ENCODE results near the gene XPO6. TPM values are rescaled to one million over a fixed set of nuclear protein-coding genes. Genes with fewer than 3 reads are reported as not detected.

The XPO6 gene
- polyA plus RNA-seq, 1 of the 3 experiments (the other 2 are of a cell fraction), result 97.1 TPM

DNA sequence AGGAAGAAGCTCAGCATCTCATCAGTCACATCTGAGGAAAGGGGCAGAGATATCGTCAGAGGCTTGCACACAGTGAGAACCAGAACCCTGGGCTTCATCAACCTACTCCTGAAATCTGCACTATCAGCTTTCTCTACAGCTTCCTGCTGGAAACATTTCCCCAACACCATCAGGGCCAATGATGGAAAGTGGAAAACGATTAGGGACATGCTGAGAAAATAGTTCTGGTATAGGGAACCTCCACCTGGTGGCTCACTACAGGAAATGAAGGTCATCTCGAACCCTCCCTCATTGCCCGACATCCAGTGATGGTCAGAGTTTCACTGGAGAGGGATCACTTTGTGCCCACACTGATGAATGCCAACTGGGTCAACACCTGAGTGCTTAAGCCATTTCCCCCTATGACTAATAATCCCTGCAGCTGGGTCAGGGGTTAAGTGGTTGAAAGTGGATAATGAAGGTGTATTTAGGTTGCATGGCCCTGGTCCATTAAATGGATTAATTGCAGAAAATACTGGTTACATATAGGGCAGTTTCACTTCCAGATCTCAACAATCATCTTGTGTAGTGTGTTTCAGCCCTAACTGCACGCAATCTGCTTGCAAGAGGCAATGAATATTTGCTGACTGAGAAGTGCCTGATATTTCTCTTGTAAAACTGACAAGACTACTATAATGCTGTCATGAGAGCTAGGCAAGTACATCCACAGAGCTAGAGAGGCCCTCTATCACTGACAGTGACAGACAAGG, 105.1 kb downstream of the XPO6 start:
- no peak overlapping the region for H2AFZ ChIP-seq (ENCODE audit: low read depth)
- H3K9ac ChIP-seq, result no peak overlapping the region
- CTCF ChIA-PET, result interaction anchor here (1.1 kb wide), 1 partner anchor 134 kb away, joined by 3 read pairs; no protein-coding TSS in a partner anchor
- DNase-seq, result no peak
- H3K79me2 ChIP-seq (ENCODE audit: insufficient read depth), result peaks cover 5% of the 10 kb centered on the region
- WGBS (ENCODE audit: low lambda C conversion rate), result 82% methylated on average over 5 of the region's 5 CpGs
- POLR2A ChIA-PET, result interaction anchor here (0.5 kb wide), 1 partner anchor 49 kb away, joined by 3 read pairs; no protein-coding TSS in a partner anchor
- no peaks in the 10 kb centered on the region for H3K27me3 ChIP-seq (ENCODE audit: insufficient read depth)
- no peak overlapping the region; a peak in 1 of 4 replicates for H3K27ac ChIP-seq (ENCODE audit: low read depth in 2 of 2, low read length in 1 of 2)
- no peaks in the 10 kb centered on the region for H4K20me1 ChIP-seq (ENCODE audit: insufficient read depth)
- H3K9me3 ChIP-seq, result no peaks in the 10 kb centered on the region
- no peaks in the 10 kb centered on the region for H3K9me2 ChIP-seq
- TF ChIP-seq, protein P1, sequence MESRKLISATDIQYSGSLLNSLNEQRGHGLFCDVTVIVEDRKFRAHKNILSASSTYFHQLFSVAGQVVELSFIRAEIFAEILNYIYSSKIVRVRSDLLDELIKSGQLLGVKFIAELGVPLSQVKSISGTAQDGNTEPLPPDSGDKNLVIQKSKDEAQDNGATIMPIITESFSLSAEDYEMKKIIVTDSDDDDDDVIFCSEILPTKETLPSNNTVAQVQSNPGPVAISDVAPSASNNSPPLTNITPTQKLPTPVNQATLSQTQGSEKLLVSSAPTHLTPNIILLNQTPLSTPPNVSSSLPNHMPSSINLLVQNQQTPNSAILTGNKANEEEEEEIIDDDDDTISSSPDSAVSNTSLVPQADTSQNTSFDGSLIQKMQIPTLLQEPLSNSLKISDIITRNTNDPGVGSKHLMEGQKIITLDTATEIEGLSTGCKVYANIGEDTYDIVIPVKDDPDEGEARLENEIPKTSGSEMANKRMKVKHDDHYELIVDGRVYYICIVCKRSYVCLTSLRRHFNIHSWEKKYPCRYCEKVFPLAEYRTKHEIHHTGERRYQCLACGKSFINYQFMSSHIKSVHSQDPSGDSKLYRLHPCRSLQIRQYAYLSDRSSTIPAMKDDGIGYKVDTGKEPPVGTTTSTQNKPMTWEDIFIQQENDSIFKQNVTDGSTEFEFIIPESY (IDR thresholded peaks at IDR 0.05; ENCODE audit: borderline replicate concordance, low read depth), result no peak
- TF ChIP-seq MXI1 (IDR thresholded peaks at IDR 0.05; ENCODE audit: low read depth, low read length), result no peak
- no peak for TF ChIP-seq ELF1 (IDR thresholded peaks at IDR 0.05)
- TF ChIP-seq, protein P2, sequence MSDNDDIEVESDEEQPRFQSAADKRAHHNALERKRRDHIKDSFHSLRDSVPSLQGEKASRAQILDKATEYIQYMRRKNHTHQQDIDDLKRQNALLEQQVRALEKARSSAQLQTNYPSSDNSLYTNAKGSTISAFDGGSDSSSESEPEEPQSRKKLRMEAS (IDR thresholded peaks at IDR 0.05; ENCODE audit: low read depth), result no peak
- TF ChIP-seq JUND (IDR thresholded peaks at IDR 0.05), result no peak
- no peak for TF ChIP-seq YY1 (IDR thresholded peaks at IDR 0.05; ENCODE audit: low read depth)
- TF ChIP-seq, protein P3, sequence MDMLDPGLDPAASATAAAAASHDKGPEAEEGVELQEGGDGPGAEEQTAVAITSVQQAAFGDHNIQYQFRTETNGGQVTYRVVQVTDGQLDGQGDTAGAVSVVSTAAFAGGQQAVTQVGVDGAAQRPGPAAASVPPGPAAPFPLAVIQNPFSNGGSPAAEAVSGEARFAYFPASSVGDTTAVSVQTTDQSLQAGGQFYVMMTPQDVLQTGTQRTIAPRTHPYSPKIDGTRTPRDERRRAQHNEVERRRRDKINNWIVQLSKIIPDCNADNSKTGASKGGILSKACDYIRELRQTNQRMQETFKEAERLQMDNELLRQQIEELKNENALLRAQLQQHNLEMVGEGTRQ (IDR thresholded peaks at IDR 0.05; ENCODE audit: borderline replicate concordance, low read depth, low read length), result no peak
- TF ChIP-seq, protein P4, sequence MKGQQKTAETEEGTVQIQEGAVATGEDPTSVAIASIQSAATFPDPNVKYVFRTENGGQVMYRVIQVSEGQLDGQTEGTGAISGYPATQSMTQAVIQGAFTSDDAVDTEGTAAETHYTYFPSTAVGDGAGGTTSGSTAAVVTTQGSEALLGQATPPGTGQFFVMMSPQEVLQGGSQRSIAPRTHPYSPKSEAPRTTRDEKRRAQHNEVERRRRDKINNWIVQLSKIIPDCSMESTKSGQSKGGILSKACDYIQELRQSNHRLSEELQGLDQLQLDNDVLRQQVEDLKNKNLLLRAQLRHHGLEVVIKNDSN (IDR thresholded peaks at IDR 0.05; ENCODE audit: borderline replicate concordance, low read depth), result no peak
- no peak for TF ChIP-seq MEF2A (IDR thresholded peaks at IDR 0.05; ENCODE audit: borderline replicate concordance, low read depth)
- TF ChIP-seq, protein P5, sequence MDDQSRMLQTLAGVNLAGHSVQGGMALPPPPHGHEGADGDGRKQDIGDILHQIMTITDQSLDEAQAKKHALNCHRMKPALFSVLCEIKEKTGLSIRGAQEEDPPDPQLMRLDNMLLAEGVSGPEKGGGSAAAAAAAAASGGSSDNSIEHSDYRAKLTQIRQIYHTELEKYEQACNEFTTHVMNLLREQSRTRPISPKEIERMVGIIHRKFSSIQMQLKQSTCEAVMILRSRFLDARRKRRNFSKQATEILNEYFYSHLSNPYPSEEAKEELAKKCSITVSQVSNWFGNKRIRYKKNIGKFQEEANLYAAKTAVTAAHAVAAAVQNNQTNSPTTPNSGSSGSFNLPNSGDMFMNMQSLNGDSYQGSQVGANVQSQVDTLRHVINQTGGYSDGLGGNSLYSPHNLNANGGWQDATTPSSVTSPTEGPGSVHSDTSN (IDR thresholded peaks at IDR 0.05), result no peak
- no peak for TF ChIP-seq TEAD4 (IDR thresholded peaks at IDR 0.05; ENCODE audit: borderline replicate concordance, insufficient read depth)
- H3K36me3 ChIP-seq (replicated peaks in 1 of 2; ENCODE audit: control insufficient read depth in 1 of 2, insufficient read depth in 2 of 2, low read length in 1 of 2), result peaks cover 56 to 92% of the 10 kb centered on the region in 2 experiments
- peaks cover 0 to 13% of the 10 kb centered on the region in 2 experiments; a peak in 1 of 4 replicates for H3K4me1 ChIP-seq (ENCODE audit: control insufficient read depth in 1 of 2, insufficient read depth in 2 of 2, low read depth in 1 of 2, low read length in 1 of 2)
- H3K4me2 ChIP-seq, result no peak overlapping the region
- H3K4me3 ChIP-seq (ENCODE audit: low read depth in 2 of 2, low read length in 1 of 2), result no peak overlapping the region
- H3F3A ChIP-seq (replicated peaks; ENCODE audit: insufficient read depth), result no peaks in the 10 kb centered on the region
